ENCODE data around the gene ATRAID.
"Not testable (repeated sequence)": the region's sequence is repeated elsewhere in the genome, so short reads cannot be mapped to it uniquely, and the experiment has no call there.

Gene ATRAID

DNA sequence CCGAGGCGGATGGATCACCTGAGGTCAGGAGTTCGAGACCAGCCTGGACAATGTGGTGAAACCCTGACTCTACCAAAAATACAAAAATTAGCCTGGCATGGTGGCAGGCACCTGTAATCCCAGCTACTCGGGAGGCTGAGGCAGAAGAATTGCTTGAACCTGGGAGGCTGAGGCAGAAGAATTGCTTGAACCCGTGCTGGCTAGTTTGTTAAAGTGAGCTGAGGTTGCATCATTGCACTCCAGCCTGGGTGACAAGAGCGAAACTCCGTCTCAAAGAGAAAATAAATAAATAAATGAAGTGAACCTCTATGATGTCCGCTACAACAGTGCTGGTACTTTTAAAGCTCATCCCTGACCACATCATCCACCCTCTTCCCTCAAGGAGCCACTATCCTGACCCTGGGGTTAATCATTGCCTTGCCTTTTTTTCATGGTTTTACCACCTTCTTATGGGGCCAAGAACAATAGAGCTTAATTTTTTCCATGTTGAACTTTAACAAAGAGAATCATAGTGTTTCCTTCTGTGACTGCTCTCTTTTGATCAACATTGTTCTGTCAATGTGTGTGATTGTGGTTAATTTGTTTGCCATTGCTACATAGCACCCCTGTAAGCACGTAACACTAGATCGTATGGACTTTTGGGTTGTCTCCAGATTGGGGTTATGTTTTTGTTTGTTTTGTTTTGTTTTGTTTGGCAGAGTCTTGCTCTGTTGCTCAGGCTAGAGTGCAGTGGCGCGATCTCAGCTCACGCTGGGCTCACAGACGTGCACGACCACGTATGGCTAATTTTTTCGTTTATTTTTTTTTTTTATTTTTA, 17.1 kb upstream of the ATRAID start:
- DNase-seq: no peak

DNA sequence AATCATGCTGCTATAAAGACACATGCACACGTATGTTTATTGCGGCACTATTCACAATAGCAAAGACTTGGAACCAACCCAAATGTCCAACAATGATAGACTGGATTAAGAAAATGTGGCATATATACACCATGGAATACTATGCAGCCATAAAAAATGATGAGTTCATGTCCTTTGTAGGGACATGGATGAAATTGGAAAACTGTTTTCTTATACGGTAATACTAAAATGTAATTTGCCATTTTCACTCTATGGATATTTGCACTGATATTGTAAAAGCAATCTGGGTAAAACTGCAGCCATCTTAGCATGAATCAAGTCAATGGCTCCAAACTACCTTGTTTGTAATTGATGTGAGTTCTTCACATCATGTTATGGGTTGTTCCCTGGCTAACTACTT, 16.0 kb upstream of the ATRAID start:
- not testable (repeated sequence) for DNase-seq

DNA sequence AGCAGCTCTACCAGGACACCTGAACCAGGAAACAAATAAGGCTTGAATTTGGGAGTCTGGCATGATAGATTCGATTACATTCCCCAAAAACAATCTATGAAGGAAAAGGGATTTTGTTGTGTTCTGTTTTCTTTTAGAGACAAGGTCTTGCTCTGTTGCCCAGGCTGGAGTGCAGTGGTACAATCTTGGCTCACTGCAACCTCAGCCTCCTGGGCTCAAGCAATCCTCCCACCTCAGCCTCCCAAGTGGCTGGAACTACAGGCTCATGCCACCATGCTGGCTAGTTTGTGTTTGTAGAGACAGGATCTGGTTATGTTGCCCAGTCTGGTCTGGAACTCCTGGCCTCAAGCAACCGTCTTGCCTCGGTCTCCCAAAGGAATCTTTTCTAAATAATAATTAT, 13.8 kb upstream of the ATRAID start:
- DNase-seq: not testable (repeated sequence)

DNA sequence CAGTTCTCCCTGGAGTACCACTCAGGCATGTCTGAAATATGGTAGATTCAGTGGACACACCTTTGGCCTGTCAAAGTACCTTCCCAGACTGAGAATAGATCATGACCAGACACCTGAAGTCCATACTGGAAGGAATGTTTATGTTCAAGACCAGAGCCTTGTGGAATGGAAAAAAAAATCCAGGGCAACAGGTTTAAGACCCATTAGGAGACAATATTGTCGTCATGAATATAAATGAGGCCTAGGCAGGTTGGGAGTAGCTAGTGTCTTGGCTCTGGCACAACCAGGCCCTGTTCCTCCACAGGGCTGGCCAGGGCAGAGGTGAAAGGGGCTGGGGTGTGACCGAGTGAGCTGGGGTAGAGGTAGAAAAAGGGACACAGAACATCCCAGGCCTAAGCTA, 13.2 kb upstream of the ATRAID start:
- DNase-seq: no peak

DNA sequence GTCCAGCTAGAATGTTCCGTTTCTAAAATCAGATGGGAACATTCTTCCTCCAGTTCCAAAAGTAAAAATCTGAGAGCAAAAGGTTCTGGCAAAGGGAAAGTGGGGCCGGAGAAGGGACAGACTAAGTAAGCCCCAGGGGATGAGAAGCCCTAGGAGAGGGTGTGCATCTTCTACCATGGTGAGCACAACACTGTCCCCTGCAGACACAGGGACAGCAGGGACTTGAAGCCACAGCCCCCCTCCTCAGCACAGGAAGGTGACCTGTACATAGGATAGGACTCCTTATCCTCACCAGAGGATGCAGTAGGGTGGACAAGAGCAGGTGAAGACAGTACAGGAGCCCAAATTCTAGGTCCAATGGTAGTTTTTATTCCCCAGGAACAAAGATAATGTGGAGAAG, 12.6 kb upstream of the ATRAID start:
- no peak for DNase-seq

DNA sequence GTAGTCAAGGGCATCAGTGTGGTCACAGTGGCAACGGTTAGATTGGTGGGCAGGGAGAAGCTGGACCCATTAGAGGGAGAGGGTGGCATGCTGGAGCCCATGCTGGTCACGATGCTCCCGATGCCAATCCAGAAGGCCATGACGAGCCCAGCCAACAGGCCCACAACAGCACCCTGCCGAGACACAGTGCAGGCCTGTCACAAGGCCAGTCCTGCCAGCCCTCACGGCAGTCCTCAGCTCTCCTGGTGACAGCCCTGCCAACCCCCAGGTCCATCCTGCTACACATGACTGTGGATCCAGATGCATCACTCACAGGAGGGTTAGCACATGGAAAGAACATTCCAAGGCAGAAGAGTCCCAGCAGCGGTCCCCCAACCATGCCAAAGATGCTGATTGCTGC, 10.2 kb upstream of the ATRAID start:
- no peak for DNase-seq

DNA sequence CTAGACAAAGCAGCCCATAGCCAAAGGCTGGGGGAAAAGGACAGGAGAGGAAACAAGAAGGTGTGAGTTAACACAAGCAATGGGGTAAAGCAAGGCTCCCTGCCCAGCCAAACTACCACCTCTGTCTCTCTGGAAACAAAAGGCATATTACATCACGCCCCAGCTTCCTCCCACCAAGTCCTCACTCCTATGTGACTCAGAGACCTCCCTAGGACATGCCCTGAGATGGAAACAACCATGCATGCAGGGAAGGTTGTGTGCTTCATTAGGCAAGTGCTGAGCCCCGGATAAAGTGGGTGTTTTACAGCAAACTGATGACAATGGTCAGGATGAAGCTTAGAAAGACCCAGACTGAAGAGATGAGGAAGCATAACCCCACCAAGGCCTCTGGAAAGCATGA, 9.0 kb upstream of the ATRAID start:
- no peak for DNase-seq

DNA sequence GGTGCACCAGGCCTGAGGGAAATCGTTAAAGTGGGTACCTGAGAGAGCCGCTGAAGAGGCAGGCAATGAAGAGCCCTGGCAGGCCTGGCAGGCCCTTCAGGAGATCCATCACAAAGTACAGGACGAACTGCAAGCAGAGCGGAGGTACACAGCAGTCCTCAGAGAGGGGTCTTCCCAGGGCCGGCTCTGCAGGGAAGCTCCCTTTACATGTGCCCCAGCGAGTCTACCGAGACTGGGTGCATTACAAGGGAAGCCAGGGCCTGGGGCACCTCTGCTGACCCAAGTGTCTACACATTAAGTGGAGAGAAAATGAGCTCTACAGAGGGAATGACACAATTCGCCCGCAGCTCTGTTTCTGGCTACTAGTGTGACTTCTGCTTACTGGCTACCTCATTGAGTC, 8.1 kb upstream of the ATRAID start:
- DNase-seq: no peak

DNA sequence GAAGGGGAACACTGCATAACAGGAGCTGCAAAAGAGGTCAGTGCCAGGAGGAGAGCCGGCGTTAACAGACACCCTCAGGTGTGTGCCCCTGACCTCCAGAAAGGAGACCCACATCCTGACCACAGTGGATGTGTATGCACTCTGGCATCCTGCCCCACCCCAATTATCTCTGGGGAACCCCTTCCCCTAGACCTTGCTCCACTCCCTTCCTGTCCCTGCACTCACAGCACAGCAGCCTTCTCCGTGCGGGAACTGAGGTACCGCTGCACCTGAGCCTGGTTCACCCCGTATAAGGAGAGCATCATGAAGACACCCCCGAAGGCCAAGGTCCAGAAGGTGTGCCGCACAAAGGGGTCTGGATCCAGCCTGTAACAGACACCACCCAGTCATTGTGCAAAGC, 7.3 kb upstream of the ATRAID start:
- no peak for DNase-seq

DNA sequence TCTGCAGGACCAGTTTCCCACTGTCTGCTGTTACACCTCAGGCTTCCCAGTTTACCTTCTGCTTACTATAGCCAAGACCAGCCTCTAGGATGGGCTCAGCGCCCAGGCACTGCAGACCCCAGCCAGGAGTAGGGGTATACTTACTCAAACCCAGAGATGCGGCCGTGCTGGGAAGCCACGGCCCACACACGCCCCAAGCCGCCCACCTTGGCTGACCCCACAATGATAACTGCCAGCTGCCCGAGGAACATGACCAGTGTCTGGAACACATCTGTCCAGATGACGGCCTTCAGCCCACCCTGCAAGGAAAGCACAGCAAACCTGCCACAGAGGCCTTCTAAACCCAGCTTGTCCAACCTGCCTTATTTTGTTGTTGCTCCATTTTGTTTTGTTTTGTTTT, 6.6 kb upstream of the ATRAID start:
- DNase-seq: no peak

DNA sequence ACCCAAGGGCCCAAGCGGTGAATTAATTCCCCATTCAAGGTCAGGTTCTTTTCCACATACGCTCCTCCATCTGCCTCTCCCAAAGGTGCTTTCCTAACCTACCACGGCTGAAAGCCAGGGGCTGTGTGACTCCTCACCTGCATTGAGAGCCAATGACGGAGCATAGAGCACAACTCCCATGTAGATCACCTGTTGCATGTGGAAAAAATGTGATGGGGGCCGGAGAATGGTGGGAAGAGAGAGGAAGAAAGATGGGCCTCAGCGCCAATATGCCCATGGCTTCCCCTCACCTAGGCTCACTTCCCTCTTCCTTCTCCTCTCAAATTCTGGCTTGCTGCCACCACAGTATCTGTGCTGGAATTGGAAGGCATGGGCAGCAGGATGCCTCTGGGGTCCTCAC, 5.5 kb upstream of the ATRAID start:
- DNase-seq: no peak

DNA sequence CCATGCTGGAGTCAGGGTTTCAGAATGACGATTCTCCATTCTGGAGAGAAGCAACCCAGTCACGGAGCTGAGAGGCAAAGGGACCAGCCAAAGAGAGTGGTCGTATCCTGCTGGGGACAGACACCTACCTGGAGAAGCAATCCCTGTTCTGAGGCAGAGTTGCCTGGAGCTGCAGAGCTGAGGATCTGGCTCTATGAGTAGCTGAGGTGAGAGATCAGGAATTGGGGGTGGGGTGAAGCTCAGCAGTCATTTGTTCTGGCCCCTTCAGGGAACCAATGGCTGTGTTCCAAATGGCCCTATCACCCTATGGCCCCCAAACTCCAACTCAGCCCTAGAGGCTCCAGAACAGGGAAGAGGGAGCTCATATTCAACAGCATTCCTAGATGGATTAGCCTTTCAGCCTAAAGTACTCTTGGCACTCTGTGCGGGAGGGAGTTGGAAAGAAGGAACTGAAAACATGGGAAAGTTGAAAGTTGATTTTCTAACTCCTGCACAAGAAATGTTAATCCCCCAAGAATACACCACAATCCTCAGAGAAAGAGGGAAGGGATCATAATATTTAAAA, 3.3 kb upstream of the ATRAID start:
- peak; percentile 27 for DNase-seq

DNA sequence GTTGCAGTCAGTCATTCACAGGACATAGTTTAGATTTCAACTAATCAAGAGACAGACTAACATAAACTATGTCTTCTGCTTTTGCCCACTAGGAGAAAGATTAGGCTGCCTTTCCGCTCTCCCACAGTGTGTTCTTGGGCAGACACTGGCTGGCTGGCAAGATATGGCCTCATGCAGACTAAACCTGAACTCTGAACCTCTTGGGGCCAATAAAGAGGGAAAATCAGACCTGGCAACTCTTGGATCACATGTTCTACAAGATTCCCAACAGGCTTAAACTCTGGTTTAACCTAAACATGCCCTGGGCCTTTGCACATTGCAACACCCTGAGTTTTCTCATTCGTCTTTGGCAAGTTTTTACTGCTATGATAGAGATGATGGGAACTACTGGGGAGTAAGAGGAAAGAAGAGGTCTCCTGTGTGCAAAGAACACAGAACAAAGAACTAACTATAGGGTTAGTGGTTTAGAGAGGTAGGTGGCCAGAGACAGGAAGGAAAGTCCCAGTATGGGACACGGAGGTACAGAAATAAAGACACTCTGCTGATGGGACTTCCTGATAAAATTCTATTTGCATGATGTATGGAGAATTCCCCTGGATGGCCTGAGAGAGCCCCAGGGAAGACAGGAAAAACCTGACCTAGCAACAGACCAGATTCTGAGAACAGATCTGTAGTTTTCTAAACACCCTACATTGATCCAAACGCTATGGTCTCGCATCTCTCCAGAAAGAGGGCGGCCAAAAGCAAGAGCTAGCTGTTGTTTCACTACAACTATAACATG, 2.0 kb upstream of the ATRAID start:
- peak; percentile 38 for DNase-seq

DNA sequence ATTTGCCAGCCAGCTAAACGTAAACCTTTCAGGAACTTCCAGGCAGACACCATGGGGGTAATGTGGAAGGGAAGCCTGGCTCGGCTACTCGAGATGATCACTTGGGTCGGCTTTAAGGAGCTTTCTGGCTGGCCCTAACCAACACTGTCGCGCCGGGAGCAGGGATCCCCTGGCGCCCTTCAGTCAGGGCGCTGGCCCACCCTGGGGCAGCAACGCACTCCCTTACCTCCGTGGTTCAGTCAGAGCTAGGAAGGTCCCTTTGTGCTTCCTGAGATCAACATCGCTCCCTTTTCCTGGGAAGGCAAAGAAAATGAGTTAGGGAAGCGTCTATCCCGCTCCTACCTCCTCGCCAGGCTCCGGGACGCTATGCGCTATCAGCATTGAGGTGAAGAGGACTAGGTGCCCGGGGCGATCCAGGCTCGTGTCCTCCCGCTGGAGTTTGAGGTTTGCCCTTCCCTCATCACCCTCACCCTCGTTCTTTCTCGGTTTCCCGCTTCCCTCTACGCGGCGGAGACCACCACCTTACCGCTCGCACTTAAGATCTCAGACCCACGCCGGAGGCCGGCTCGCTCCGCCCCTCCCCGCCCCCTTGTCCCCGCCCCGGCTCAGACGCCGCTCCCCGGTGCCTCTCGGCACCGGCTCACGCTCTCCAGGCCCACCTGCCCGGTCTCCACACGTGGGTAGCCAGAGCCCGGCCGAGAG, 449 bp upstream of the ATRAID start:
- DNase-seq: no peak

DNA sequence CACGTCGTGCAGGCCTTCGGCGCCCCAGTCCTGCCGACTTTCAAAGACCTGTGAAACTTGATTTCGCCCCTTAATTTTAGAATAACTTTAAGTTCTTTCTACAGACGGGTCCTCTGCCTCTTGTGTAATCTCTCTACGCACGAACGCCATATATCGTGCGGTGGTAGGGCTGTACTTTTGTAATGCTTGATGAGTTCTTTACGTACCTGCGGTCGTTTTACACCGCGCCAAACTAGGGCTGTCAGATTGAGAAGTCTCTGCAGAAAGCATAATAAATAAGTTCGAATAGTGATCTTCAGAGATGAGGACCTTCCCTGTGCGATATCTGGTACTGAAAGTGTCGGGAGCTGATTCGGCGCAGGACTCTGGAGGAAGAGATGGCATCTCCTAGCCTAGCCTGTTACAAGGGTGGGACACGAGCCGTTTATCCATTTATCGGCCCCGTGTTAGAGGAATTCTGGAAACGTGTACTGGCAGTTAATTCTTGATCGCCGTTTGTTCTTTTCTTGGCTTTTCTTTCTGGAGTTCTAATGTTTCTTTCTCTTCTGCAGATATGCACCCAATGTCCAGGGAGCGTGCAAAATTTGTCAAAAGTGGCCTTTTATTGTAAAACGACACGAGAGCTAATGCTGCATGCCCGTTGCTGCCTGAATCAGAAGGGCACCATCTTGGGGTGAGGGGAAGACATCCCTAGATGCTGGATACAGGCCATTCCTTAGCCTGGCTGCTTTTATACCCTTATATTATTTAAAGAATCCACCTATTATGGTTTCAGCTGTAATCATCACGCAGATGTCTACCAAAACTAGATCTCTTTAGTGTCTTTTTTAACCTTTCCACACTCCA, 1.0 kb downstream of the ATRAID start:
- DNase-seq: peak; percentile 79

DNA sequence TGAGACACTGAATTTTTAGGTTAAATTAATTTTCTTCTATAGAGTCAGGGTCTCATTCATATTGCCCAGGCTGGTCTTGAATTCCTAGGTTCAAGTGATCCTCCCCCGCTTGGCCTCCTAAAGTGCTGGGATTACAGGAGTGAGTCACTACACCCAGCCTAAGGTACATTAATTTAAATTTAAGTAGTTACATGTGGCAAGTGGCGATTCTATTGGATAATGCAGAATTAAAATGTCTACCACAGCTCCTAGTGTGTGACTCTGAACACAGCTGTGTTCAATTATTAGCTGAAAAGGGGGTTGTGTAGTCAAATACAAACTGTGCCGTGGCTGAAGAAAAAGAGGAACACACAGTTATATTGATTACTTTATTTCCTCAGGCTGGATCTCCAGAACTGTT, 3.1 kb downstream of the ATRAID start:
- DNase-seq: no peak

DNA sequence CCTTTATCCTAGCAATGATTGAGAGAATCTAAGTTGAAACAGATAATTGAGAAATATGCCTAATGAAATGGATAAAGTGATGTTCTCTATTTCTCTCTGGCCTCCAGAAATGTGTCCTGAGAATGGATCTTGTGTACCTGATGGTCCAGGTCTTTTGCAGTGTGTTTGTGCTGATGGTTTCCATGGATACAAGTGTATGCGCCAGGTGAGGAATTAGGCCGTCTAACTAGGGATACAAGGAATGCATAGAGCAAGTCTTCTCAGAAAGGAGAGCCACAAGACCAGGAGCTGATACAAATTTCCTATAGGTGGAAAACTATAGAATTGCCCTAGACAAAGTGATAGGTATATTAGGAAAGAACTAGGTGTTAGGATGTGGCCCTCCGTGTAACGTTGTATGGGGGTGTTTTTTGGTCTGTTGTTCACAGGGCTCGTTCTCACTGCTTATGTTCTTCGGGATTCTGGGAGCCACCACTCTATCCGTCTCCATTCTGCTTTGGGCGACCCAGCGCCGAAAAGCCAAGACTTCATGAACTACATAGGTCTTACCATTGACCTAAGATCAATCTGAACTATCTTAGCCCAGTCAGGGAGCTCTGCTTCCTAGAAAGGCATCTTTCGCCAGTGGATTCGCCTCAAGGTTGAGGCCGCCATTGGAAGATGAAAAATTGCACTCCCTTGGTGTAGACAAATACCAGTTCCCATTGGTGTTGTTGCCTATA, 4.7 kb downstream of the ATRAID start:
- DNase-seq: no peak

DNA sequence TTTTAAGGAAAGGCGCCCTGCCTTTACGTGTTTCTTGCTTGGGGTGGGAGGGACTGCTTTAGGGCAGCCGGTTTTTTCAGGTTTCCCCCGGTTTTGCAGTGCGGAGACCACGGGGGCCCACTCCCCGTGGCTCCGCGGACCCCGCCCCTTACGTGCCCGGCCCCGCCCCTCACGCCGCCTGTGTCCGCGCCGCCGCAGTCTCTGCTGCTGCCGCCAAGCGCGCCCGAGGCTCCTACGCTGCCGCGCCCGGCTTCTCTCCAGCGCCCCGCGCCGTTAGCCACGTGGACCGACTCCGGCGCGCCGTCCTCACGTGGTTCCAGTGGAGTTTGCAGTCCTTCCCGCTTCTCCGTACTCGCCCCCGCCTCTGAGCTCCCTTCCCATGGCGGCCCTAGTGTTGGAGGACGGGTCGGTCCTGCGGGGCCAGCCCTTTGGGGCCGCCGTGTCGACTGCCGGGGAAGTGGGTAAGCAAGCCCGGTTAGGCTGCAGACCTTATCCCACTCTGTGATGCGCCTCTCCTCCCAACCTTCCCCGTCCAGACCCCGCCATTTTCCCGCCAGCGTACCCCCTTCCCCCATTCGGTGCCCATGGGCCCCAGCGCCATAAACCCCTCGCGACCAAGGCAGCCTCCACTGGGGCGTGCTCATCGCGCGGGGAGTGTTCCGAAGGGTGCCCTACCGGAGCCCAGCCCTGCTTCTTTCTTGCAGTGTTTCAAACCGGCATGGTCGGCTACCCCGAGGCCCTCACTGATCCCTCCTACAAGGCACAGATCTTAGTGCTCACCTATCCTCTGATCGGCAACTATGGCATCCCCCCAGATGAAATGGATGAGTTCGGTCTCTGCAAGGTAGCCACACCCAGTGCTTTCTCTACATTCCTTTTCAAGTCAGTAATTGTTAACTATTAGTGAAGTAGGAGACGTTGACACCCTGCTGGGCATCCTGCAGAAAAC, 5.6 kb downstream of the ATRAID start, which contains the start of gene CAD:
Gene CAD, plus strand, starts transcription at position 197 of the 949 bp plus-strand sequence. Its CDS starts 183 bp downstream, at position 380.
- DNase-seq: peak; percentile 96

DNA sequence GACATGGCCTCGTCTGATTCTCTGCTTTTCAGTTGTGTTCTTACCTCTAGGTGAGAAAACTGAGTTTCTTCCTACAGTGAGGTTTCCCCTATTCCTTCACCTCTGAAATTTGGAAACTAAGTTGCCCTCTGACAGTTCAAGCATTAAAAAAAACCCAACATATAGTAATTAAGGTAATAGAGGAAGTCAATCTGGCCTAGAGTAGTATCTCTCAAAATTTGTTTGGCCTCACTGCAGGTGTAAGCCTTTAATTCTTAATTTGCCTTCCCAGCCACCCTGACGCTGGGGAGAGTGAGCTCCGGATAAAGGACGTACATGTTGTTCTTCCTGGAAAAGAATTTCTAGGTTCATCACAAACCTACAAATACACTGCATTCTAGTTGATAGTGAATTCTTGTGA, 6.8 kb downstream of the ATRAID start:
- DNase-seq: no peak

DNA sequence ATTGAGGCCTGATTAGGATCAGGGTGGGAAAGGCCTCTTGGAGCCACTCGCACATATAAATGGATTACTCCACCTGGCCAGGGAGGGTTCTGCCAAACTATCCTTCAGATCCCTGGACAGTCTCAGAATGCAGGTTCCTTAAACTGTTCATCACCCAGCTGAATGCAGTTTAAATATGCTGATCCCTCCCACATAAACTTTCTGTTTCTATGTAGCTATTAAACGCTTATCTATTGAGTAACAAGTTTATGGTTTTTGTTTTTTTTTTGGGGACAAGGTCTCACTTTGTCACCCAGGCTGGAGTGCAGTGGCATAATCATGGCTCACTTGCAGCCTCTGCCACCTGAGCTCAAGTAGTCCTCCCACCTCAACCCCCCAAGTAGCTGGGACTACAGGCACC, 7.2 kb downstream of the ATRAID start:
- no peak for DNase-seq

Measured in activated effector memory CD4-positive, alpha-beta T cell treated with anti-CD3 and anti-CD28 coated beads, Interleukin-2, amount 50 U/mL, for 16 hours (primary cell).